Fibroblast of skin of right quadriceps (primary cell): ENCODE data around the gene METTL24.
"Not testable (repeated sequence)": the region's sequence is repeated elsewhere in the genome, so short reads cannot be mapped to it uniquely, and the experiment has no call there.

Experiments used
- DNase-seq: peaks from one replicate; pipeline ENCODE4 v3.0.0-alpha.2; 2013

Gene METTL24

DNA sequence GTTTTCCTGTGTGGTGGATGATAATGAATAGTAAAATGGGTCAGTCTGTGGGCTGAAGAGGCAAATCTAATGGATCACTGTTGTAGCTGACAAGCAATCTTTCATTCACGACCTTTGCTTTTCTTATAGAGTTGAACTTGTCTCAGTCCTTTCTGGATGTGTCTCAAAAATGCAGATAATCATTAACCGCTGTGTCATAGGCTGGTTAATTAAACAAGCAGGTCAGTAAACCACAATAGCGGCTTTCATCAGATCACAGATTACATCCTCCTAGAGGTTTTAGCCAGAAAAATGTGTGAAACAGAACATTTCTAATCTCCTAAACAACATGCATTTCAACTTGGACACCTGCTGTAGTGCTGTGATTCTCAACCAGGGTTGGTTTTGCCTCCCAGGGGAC, 2.5 kb upstream of the METTL24 start:
- no peak for DNase-seq

DNA sequence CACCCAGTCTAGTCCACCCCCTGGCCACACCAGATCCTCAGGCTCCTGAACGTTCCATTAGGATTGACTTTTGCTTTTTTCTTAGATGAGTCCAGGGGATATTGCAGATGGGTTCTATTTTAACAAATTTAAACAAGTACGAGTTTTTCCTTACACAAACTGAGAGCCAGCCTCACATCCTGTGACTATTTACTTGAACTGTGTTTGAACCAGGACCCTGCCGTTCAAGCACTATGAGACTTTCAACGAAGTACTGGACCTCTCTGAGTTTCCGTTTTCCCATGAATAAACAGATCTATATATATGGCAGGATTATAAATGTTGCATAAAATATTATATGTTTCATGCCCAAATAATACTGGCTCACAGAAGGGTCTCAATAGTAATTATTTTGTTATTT, 1.4 kb upstream of the METTL24 start:
- DNase-seq: no peak

DNA sequence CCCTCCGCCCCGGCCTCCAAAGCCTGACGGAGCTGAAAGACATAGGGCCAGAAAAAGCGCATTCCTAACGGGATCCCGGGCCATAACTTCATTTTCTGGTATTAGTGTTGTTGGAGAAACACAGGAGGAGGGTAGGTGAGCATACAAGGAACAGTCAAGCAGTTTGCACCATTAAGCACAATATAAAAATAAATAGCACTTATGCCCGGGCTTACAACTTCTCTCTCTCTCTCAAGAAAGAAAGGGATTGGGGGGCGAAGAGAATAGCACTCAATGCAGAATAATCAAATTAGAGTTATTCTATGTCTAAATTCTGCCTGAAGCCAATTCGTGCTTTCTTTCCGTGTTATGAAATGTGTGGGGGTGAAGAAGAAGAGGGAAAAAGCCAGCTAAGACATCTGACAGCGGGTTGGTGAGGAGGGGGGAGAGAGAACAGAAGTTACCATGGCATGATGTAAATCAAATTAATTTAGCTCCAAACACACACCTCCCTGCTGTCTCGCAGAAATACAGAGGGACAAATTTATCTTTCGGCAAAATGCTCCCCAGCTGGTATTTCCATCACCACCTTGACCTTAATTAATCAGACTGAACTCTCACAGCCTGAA, 508 bp upstream of the METTL24 start:
- no peak for DNase-seq

DNA sequence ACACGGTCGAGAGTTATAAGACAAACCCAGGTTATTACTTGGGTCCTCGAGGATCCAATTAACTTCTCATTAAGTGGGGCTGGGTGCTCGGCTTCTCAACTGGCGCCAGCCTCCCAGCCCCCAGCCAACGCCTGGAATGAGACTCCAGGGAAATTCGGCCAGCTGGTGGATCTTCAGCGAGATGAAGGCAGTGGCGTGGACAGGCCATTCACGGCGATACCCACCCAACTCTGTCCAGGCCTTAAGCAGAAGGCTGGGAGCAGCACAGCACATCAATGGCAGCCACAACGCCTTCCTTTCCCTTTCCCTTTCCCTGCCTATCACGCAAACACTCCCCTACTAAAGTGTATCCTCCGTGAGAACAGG, 868 bp downstream of the METTL24 start:
- no peak for DNase-seq

DNA sequence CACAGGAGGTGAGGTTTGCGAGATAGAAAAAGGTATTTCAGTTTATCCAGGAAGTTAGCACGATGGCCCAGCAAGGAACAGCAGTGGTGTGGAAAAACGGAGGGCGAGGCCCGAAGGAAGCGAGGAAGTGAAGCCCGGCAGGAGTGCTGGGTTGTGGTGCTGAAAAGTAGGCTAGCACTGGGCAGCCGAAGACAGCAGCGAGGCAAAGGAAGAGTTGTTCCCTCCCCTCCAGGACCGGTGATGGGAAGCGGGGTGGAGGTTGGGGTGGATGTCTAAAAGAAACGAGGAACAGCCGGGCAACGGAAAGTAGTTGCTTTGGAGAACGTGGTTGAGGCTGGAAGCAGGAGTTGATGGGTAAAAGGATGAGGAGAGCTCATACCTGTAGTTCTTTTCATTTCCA, 1.4 kb downstream of the METTL24 start:
- no peak for DNase-seq

DNA sequence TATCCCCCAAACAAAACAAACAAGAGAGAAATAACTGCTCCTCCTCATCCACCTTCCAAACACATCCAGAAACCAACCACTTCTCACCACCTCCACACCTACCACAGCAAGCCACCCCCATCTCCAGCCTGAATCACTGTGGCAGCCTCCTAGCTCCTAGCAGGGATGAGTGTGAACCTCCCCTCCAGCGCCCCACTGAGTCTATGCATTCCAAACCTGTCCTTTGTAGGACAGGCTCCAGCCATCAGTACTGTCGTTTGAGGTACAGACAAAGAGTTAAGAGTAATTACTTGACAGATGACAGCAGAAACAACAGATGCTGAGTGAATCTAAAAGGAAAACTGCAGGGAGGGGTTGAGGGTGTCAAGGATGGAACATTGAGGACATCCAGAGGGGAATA, 2.4 kb downstream of the METTL24 start:
- no peak for DNase-seq

DNA sequence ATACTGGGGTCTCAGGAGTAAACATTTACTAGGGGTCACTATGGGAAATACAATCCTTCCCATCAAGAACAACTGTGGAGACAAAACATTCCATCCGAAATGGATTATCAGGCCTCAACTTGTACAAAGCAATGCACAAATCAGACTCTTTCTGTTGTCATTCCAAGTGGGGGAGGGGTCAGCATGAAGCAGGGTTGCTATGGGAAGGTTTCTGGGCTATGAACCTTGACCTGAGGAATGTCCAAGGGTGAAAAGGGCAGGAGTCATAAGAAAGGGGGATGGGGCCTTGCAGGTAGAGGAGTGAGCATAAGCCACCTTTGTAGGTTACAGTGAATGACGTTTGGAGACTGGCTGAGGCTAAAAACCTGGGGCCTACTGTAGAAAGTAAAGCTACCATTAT, 3.1 kb downstream of the METTL24 start:
- no peak for DNase-seq

DNA sequence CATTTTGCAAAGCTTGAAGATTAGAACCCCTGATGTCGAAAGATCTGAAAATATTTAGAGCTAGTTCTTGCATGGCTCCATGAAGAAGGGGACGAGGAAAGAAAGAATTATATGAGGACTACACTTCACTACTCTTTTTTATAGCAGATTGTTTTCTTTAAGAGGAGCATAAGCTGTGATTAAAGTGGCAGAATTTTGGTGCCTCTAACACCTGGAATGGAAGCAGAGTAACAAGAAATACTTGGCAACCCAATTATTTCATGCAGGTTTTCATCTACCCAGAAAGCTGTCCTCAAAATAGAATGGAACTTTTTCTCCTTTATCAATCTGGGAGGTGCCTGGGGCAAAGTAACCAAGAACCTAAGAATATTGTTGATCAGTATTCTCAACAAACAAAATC, 4.0 kb downstream of the METTL24 start:
- DNase-seq: no peak

DNA sequence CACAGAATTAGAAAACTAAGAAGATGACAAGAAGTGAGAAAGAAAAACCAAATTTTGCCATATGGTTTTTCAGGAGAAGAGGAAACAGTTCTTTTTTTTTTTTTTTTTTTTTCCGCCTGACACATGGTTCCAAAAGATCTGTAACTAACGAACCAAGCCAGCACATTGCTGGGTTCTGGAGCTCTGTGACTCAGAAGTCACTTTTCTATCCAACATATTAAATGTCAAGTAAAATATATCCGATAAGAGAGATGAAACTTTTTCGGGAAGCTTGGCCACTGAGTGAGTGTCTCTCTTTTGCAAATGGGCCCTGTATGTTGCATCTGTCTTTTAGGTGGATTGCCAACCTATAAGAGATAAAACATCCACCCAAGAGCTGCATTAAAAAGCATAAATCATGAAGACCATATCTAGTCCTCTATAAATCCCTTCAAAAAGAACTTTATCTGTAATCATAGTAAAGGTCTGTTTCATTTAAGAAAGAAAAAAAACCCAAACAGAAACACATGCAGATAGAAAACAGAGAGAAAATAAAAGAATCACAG, 4.6 kb downstream of the METTL24 start:
- no peak for DNase-seq

DNA sequence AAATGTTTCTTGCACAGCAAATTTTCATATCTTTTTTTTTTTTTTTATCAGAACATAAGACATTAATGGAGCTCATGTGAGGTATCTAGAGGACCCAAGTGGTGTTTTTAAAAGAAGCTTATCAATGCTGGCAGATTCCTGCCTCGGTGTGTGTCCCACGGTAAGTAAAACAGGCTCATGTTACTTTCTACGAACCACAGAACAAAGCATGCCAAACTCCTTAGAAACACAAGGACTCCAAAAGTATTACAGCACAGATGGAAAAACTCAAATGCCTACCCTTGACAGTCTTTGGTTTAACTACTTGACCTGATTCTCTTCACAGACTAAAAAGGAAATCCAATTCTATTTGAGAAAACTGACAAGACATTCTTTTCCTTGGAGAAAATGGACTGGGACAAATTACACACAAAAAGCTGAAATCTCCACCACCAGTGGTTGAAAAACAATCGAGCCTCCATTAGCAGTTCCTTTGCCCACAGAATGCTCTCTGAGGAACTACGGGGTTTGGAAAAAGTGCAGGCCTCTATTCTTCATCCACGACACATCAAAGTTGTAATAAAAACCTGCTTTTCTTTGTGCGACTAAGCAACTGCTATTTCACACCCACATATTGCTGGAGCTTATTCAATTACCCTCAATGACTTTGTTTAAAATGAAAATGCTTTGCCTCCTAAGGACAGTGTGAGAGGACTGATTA, 5.4 kb downstream of the METTL24 start:
- no peak for DNase-seq

DNA sequence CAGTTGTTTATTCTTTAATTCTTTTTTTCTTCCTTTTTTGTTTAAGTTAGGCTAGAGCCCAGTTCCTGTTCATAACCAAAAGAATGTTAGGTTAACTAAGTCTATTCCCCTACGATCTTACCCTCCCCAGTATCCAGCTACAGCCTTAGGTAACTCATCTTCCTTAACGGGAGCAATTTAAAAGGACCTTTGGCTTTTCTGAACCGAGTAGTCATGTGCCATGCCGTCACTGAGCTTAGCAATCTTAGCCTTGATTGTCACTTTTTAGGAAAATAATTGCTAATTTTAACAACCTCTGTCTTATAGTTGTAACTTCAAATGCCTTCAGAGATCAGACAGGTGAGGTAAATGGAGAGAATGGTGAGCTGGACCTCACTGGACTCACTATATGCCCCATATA, 6.2 kb downstream of the METTL24 start:
- DNase-seq: no peak

DNA sequence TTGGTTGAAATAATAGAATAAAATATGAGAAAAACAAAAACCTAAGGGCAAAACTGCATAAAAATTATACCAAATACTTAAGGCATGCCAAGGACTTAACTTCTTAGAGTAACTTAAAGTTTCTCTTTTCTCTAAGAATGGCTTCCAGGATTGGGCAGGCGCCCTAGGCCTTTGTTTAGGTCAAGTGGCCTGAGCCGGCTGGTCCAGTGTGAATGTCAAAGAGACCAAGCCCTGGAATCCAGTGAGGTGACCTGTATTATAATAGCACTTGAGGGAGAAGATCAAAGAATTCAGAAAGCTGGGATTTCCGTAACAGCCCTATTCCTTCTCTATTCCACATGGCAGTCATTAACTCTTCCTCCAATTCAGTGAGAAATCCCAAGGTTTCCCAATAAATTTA, 6.6 kb downstream of the METTL24 start:
- DNase-seq: no peak

DNA sequence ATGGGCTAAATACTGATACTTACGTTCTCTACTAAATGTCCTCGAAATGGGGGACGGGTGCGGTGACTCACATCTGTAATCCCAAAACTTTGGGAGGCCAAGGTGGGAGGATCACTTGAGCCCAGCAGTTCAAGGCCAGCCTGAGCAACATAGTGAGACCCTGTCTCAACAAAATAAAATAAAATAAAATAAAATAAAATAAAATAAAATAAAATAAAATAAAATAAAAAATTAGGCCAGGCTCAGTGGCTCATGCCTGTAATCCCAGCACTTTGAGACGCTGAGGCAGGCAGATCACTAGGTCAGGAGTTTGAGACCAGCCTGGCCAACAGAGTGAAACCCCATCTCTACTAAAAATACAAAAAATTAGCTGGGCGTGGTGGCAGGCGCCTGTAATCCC, 7.6 kb downstream of the METTL24 start:
- DNase-seq: not testable (repeated sequence)

DNA sequence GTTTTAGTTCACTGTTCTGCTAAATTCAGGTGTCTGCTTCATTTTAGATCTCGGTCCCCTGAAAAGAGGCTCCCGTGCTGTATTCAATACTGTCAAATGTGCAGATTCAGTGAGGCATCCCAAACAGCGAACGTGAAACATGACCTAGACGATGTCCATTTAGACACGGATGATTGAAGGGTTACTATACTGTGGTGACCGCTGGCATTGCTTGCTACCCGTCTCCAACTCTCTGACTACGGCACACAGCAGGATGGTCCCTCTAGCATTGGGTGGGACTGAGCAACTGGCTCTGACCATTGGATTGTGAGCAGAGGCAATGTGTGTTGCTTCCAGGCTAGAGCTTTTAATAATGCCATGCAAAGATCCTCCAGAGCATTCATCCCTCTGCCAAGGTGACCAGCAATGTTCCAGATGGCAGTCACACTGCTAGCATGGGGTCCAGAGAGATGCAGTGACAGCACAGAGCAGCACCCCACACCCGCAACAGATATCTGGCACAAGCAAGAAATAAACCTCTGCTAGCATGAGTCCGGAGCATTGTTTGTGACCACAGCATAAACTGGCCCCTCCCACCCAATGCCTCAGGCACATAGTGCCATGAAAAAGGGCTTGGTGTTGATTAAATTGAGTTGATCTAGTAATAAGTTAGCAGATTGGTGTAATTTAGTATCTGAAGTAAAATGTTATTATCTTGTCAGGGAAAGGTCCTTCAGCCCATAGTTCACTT, 9.0 kb downstream of the METTL24 start:
- no peak for DNase-seq

DNA sequence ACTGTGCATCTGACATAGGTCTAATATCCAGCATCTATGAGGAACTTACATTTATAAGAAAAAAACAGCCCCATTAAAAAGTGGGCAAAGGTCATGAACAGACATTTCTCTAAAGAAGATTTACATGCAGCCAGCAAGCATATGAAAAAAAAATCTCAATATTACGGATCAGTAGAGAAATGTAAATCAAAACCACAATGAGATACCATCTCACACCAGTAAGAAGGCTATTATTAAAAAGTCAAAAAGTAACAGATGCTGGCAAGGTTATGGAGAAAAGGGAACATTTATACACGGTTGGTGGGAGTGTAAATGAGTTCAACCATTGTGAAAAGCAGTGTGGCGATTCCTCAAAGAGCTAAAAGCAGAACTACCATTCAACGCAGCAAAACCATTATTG, 13.1 kb downstream of the METTL24 start:
- DNase-seq: no peak

DNA sequence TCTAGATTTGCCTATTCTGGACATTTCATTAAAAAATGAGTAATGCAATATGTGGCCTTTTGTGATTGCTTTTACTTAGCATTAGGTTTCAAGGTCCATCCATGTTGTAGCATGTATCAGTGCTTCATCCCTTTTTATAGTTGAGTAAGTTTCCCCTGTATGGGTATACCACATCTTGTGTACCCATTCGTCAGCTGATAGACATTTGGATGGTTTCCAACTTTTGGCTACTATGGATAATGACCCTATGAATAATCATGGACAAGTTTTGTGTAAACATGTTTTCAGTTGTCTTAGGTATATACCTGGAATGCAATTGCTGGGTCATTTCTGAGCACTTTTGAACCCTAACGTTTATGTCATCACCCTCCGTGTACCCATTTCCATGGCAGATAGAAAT, 15.4 kb downstream of the METTL24 start:
- DNase-seq: no peak

DNA sequence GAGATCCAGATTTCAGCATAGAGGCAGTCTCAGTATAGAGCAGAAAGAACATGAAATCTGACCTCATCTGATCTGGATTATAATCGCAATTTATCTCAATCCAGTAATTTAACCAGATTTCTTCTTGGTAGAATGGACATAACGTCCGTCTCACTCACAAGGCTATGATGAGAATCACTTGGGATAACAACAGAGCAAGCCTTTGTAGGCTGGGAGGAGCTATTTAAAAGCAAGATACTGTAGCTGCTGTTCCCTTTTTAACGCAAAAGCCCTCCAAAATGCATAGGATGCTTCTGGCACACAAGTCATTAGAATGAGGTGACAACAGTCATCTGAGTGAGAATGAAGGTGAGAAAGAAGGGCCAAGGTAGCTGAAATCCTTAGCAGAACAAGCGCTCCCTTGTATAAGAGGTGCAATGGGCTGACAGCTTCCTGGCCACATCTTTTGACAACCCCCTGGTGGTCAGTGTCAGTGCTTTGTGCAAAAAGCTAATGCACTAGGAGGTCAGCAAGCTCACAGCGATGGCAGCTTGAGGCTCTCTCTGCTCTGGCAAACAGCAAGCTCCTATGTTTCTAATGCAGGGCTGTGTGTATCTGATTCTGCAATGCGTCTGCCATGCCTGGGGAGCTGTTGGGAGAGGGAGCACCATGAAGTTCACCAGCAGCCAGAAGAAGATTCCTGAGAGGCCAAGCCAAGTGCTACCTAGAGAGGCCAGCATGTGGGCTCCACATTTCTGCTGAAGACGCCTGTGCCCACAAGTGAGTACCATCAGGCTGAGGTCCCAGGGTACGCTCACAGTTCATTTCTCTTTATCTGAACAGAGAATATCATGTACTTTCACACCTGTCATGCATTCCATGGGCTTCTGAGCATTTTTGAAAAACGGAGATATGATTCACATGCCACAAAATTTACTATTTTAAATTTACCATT, 16.2 kb downstream of the METTL24 start:
- DNase-seq: no peak

DNA sequence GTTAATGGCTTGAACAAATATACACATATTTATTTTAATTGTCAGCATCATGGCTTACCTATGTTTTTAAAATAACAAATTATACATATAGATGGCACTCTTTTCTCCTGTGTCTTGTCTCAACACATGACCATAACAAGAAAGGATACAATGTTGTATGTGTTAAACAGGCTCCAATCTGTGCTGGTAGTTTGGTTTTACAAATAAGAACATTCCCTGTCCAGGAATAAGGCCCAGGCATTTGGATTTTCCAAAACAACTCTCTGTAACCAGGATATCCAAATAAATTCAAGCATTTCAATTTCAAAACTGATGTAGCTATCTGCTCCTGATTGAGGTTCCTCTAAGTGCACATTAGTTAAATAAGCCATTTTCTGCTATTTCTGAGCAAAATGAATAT, 17.1 kb downstream of the METTL24 start:
- DNase-seq: no peak

DNA sequence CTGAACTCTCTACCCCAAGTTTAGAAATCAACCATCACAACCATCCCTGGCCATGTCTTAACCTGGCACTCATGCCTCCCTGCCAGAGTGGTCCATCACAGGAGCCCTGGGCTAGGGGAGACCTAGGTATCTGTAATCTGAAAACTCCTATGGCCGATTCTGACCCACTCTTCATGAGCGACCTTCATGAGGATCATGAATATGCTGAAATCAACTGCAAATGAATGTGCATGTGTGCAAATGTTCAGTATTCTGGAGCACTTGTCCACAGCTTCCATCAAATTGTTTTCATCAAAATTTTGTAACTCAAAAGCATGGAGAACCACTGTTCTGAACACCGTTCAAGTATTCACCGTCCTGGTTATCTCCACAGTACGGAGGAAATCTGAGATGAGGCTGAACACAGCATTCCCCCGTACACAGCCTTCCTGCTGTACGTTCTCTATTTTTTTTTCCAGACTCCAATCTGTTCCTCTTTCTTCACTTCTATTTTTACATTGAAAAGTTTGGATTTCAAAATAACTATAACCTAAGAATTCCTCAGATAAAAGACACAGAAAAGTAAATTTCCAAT, 17.7 kb downstream of the METTL24 start:
- no peak for DNase-seq

DNA sequence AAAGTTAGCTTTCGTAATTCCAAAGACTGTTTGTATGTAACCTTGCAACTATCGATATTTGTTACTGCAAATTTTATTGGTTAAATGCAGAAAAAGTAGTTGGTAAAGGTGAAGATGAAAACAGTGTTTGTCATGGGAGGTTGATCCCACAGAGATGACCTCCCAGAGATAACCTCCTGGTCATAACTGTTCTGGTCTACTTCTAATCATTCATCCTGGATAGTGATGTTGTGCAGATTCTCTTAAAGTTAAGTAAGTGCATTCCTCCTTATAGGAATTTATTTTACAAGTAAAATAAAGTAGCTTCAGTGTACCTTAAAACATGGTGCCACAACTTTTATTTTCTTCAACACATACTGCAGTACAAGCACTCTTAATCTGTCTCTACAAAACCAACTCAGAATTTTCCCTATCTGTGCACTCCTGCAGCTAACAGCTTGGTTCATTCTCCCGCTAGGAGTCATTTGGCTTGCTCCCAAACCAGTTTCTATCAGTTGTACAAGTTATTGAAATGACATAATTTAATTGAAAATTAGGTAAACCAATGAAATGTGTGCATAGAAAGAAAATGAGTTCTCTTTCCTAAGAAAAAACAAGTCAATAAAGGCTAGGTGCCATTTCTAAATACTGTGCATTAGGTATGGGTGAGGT, 19.2 kb downstream of the METTL24 start:
- DNase-seq: no peak

DNA sequence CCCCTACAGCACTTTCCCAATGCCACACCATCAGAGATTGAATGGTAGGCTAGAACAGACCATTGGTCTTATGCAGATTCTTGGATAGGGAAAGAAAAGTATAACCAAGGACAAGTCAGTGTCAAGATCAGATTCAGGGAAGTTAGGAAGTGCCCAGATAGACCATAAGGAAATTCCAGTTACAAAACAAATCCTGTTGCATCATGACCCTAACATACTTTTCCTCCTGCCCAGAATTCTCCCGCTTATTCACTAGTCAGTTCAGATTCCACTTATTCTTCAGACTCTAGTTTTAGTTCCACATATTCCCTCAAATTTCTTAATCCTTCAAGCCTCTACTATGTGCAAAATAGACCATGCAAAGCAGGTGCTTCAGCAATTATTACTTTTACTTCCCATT, 20.7 kb downstream of the METTL24 start:
- DNase-seq: no peak
